NB4 (cell line): ENCODE results near the gene SURF4.

ENCODE experiments used
- DNase-seq: peaks from one replicate; pipeline ENCODE4 v3.0.0; 2010; ENCODE audit warnings: low read depth
- H3K4me3 ChIP-seq: one replicate; pipeline ENCODE4 v1.5.1; 2011; ENCODE audit warnings: mild to moderate bottlenecking, low read depth, low read length, moderate library complexity
- CTCF ChIP-seq: IDR thresholded peaks from one replicate; pipeline ENCODE4 v1.5.1; 2012; ENCODE audit warnings: low read depth, low read length
- MYC ChIP-seq: IDR thresholded peaks from 2 replicates; pipeline ENCODE4 v1.6.1; 2011; ENCODE audit warnings: low read depth, low read length
- POLR2A ChIP-seq: IDR thresholded peaks from 2 replicates; pipeline ENCODE4 v1.6.1; 2011; ENCODE audit warnings: mild to moderate bottlenecking; ENCODE audit not compliant: insufficient read length; ENCODE audit errors: extremely low read depth
- TF ChIP-seq, protein P1 (sequence below): IDR thresholded peaks from 2 replicates; pipeline ENCODE4 v1.6.1; 2011; ENCODE audit warnings: low read depth, low read length

SURF4 gene

DNA sequence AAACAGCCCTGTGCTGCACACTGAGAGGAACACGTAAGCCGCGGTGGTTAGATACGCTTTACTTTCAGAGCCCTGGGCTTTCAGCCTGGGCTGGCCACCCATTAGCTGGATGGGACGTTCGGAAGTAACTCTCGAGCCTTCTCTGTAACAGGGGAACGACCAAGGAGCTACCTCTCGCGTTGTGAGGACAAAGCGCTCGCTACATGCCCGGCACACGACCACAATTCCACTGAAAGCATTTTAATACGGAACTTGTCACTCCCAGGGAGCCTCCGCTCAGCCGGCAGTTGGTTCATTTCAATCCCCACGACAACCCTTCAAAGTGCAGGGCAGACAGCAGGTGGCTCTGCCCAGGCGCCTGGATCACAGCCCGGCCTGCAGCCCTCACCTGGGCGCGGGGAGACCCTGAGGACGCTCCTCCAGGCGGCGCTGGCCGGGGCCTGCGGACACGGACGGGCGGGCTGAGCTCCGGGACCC, 19.9 kb downstream of the SURF4 start:
- DNase-seq, result peak; percentile 47
- no peak for TF ChIP-seq MYC
- TF ChIP-seq CTCF, result no peak
- TF ChIP-seq, protein P1, sequence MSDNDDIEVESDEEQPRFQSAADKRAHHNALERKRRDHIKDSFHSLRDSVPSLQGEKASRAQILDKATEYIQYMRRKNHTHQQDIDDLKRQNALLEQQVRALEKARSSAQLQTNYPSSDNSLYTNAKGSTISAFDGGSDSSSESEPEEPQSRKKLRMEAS, result no peak
- TF ChIP-seq POLR2A, result no peak
- peak overlapping the region; percentile 85 for H3K4me3 ChIP-seq

- H3K4me3 ChIP-seq, result peak overlapping the region; percentile 85
- TF ChIP-seq, protein P1, result peak; percentile 6; the same call in 1 of the 2 replicates
- TF ChIP-seq MYC, result no peak
- DNase-seq, result peak; percentile 78
Measured at GRCh38 chr9:133354766-133355165, 21.1 kb downstream of the SURF4 start.

GRCh38 chr9:133353548-133353947, 22.3 kb downstream of the SURF4 start:
- peak; percentile 35 for DNase-seq
- TF ChIP-seq, protein P1, result no peak
- TF ChIP-seq POLR2A (no peak), MYC (no peak), CTCF (no peak)
- no peak overlapping the region for H3K4me3 ChIP-seq

- H3K4me3 ChIP-seq, result no peak overlapping the region
- peak; percentile 40 for DNase-seq
- TF ChIP-seq, protein P1, result no peak
- TF ChIP-seq MYC, result no peak
- TF ChIP-seq CTCF, result no peak
- TF ChIP-seq POLR2A, result no peak
Measured at GRCh38 chr9:133352635-133353340, 23.1 kb downstream of the SURF4 start.

GRCh38 chr9:133351908-133352634, 23.8 kb downstream of the SURF4 start:
- peak; percentile 90 for DNase-seq
- no peak overlapping the region for H3K4me3 ChIP-seq
- TF ChIP-seq POLR2A (peak; percentile 10), CTCF (peak; percentile 78), MYC (0 out of 2 replicates have a peak, but pooled peaks have one; percentile 7)
- TF ChIP-seq, protein P1, result 0 out of 2 replicates have a peak, but pooled peaks have one; percentile 3

DNA sequence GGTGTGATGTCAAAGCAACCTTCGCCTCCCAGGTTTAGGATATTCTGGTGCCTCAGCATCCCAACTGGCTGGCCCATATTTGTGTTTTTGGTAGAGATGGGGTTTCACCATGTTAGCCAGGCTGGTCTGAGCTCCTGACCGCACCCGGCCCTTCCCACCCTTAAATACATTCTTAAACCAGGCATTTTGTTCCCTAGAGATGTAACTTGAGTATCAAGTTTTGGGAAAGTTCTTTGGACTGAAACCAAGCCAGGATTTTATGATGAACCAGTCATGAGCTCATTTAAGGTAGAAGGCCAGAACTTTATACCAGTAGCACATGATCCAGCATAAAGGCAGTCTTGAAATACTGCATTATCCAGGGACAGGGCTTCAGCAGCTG, 24.3 kb downstream of the SURF4 start:
- no peak overlapping the region for H3K4me3 ChIP-seq
- no peak for DNase-seq
- TF ChIP-seq MYC, result no peak
- TF ChIP-seq POLR2A, result no peak
- TF ChIP-seq CTCF, result no peak
- TF ChIP-seq, protein P1, result no peak
